MM.1S (cell line): ENCODE data around the gene USP10.

Source experiments
- CTCF ChIP-seq: fragments of 300-600 bp; sonication (generic); IDR thresholded peaks from 2 replicates; pipeline ENCODE4 v1.5.1; 2016; ENCODE audit warnings: antibody characterized with exemption, low read length, mixed read lengths
- EZH2 ChIP-seq: fragments of 300-600 bp; sonication (generic); optimal IDR thresholded peaks from 2 replicates; pipeline ENCODE3; 2017; ENCODE audit warnings: low read depth, mild to moderate bottlenecking, antibody characterized with exemption, low read length, mixed read lengths
- EZH2phosphoT487 ChIP-seq: fragments of 300-600 bp; sonication (generic); IDR thresholded peaks from 2 replicates; pipeline ENCODE4 v1.6.1; 2018; ENCODE audit warnings: antibody characterized with exemption, low read length

GRCh38 chr16:84816485-84816884, 116.7 kb downstream of the USP10 start:
- no peak for TF ChIP-seq CTCF
- no peak for TF ChIP-seq EZH2
- TF ChIP-seq EZH2phosphoT487, result no peak
